DOHH2 (cell line): ENCODE data around the gene EPC1.

Source experiments
- CTCF ChIP-seq: fragments of 200-600 bp; sonication (generic); IDR thresholded peaks from one replicate; pipeline ENCODE4 v1.5.1; 2014; ENCODE audit warnings: antibody characterized with exemption, mild to moderate bottlenecking, low read depth, low read length; ENCODE audit not compliant: poor library complexity, severe bottlenecking
- EZH2phosphoT487 ChIP-seq: fragments of 200-600 bp; sonication (generic); IDR thresholded peaks from 2 replicates; pipeline ENCODE4 v1.6.1; 2017; ENCODE audit warnings: borderline replicate concordance, mild to moderate bottlenecking, antibody characterized with exemption, low read length, moderate library complexity, mixed read lengths

- TF ChIP-seq CTCF: peak; percentile 25
- no peak for TF ChIP-seq EZH2phosphoT487
Measured at GRCh38 chr10:32347363-32348022, 535 bp upstream of the EPC1 start.
